ENCODE data around the gene CAMTA1.

CAMTA1 gene

DNA sequence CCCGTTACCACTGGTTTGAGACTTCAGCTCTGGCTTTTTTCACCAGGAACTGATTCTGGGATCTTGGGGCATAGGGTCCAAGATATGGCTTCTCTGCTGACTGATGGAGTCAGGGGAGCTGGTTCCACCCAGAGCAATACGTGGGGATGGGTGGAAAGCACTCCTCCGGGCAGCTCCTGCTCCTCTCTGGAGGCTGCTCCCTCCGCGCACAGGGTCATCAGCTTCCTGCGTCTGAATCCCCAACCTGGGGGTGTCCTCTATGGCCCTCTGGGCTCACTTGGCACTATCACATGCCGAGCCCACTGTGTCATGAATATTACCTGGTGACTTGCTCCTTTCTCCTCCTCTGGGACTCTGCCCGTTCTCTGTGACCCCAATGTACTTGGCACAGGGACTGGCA is 580.5 kb downstream of the CAMTA1 start:
- in situ Hi-C loops (cut with MboI; ENCODE audit: low sequenced_read_pairs, unreplicated experiment): no loop called here
- DNase-seq (ENCODE audit: low spot score): no peak
- no peak for TF ChIP-seq CTCF (IDR thresholded peaks at IDR 0.05; ENCODE audit: borderline replicate concordance, control extremely low read depth, extremely low read depth, insufficient read depth, missing control alignments)

DNA sequence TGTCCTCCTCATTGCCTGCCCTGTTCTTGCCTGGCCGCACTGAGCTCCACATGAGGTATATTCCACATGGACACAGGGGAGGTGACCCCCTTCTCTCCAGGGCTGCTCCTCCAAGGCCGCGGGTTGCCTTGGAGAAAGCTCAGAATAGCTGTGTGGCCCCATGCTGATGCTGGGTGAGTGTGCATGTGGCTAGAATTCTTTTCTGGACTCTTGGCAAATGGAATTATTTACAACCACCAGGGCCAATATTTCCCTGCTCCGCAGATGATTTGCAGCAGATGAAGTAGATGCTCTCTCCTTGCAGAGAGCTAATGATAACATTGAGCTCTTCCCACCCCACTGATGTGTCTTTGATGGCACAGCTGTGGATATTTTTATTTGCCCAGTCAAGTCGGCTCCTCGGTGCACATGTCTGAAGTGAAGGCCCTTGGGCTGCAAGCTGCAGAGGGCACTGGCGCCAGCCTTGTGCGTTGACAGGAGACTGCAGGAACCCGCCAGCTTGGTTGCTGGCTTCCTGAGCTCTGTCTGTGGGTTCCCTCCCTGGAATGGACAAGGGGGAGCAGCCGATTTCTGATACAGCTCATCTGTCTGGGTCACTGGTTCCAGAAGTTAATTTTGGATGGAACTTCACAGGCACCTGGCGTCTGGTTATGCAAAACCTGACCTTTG is 581.2 kb downstream of the CAMTA1 start:
- TF ChIP-seq CTCF (IDR thresholded peaks at IDR 0.05; ENCODE audit: borderline replicate concordance, control extremely low read depth, extremely low read depth, insufficient read depth, missing control alignments): no peak
- in situ Hi-C loops (cut with MboI; ENCODE audit: low sequenced_read_pairs, unreplicated experiment): no loop called here
- no peak for DNase-seq (ENCODE audit: low spot score)

DNA sequence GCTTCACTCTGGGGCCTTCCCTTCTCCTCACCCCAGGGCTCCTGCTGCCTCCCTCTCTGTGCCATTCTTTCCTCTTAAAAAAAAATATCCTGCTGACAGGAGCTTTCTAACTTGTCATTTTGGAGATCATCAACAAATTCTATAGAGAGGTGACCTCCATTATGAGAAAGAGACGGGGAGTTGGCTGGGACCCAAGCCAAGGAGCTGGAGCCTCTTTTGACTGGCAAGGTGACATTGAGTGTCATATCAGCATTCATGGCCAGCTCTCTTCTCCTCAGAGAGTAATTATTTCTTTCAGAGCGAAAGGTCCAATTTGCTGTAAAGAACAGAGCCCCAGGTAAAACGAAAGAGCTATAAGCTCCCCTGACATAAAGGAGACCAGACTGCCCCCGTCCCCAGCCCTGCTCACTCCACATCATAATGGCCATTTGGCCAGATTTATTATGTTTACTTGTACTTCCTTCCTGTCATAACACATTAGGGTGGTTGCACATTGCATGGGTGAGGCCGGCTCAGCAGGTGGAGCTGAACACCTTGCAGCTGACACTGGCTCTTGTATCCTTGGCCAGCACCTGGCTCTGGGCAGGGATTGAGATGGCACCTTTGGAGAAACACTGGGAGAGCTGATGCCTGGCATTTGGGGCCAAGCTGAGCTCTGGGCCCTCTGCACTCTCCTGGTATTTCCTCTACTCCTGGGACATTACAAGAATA is 581.9 kb downstream of the CAMTA1 start:
- in situ Hi-C loops (cut with MboI; ENCODE audit: low sequenced_read_pairs, unreplicated experiment): no loop called here
- no peak for TF ChIP-seq CTCF (IDR thresholded peaks at IDR 0.05; ENCODE audit: borderline replicate concordance, control extremely low read depth, extremely low read depth, insufficient read depth, missing control alignments)
- DNase-seq (ENCODE audit: low spot score): no peak

DNA sequence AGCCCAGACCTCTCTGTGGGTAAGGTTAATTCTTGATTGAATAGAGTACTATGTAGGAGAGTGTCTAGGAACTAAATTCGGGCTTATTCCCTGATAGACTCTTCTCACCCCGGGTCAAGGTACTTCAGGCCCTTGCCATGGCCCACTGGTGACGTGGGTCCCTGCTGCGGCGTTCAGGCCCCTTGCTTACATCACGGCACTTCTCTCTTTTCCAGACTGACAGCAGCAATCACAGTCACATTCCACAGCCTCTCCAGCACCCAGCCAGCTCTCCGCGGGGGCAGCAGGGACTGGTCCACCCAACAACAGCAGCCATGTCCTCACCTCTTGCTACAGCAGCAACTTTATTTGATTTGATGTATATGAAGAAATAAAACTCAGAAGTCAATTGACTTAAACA is 584.6 kb downstream of the CAMTA1 start:
- no peak for TF ChIP-seq CTCF (IDR thresholded peaks at IDR 0.05; ENCODE audit: borderline replicate concordance, control extremely low read depth, extremely low read depth, insufficient read depth, missing control alignments)
- in situ Hi-C loops (cut with MboI; ENCODE audit: low sequenced_read_pairs, unreplicated experiment): no loop called here
- DNase-seq (ENCODE audit: low spot score): no peak

DNA sequence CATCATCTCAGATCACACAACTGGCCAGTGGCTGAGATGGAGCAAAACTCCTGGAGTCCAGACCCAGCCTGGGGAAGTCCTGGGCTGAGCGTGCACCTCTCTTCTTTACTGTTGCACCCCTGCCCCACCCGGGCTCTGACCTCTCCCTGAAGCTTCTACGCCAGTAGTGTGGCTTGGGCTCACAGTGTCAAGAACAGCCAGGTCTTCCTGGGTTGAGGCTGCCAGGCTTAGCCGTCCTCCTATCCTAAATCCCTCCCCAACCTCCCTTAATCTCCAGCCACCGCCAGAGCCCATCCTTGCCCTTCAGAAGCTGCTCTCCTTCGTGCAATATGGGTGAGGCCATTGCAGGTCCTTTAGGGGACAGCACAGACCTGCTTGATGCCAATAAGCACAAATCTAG is 586.7 kb downstream of the CAMTA1 start:
- in situ Hi-C loops (cut with MboI; ENCODE audit: low sequenced_read_pairs, unreplicated experiment): no loop called here
- no peak for TF ChIP-seq CTCF (IDR thresholded peaks at IDR 0.05; ENCODE audit: borderline replicate concordance, control extremely low read depth, extremely low read depth, insufficient read depth, missing control alignments)
- no peak for DNase-seq (ENCODE audit: low spot score)

- DNase-seq (ENCODE audit: low spot score): no peak
- no peak for TF ChIP-seq CTCF (IDR thresholded peaks at IDR 0.05; ENCODE audit: borderline replicate concordance, control extremely low read depth, extremely low read depth, insufficient read depth, missing control alignments)
- in situ Hi-C loops (cut with MboI; ENCODE audit: low sequenced_read_pairs, unreplicated experiment): no loop called here
Observed at GRCh38 chr1:7372477-7373120, 587.3 kb downstream of the CAMTA1 start.
